ENCODE results near the gene RNF44. TPM values are rescaled to one million over a fixed set of nuclear protein-coding genes. Genes with fewer than 3 reads are reported as not detected.

RNF44 gene
- total and polyA plus RNA-seq, 7 donors: 7.6 to 64.0 (median 15.0) TPM

DNA sequence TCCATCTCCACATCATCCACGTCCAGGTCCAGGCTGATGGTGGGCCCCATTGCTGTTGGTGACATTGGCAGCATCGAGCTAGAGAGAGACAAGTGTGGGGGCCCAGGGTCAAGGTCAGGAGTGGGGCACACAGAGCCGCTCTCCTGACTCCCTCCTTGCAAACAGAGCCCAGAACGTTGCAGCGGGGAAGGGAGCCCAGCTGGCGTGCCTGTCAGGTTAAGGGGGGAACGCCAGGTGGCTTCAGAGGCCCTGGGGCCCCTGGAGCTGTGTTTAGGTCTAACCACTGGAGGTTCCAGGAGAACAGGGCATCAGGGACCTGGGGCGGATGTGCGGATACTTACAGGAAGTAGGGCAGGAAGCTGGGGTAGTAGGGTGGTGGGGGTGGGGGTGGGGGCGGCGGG, 7.5 kb downstream of the RNF44 start:
- intact Hi-C loops (cut with DNase I): loop anchor here (10.0 kb wide), 2 partner anchors 145 to 495 kb away; partner anchors contain the start of genes HIGD2A, NOP16 and ZNF346
- TF ChIP-seq POLR2AphosphoS5 (IDR thresholded peaks at IDR 0.05) (no peak), POLR2A (IDR thresholded peaks at IDR 0.05) (no peak), EP300 (IDR thresholded peaks at IDR 0.05) (no peak)
- TF ChIP-seq, protein P1, sequence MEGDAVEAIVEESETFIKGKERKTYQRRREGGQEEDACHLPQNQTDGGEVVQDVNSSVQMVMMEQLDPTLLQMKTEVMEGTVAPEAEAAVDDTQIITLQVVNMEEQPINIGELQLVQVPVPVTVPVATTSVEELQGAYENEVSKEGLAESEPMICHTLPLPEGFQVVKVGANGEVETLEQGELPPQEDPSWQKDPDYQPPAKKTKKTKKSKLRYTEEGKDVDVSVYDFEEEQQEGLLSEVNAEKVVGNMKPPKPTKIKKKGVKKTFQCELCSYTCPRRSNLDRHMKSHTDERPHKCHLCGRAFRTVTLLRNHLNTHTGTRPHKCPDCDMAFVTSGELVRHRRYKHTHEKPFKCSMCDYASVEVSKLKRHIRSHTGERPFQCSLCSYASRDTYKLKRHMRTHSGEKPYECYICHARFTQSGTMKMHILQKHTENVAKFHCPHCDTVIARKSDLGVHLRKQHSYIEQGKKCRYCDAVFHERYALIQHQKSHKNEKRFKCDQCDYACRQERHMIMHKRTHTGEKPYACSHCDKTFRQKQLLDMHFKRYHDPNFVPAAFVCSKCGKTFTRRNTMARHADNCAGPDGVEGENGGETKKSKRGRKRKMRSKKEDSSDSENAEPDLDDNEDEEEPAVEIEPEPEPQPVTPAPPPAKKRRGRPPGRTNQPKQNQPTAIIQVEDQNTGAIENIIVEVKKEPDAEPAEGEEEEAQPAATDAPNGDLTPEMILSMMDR (IDR thresholded peaks at IDR 0.05): no peak
- WGBS, 2 donors: 52 to 83% methylated on average over 11 of the region's 11 CpGs
- Histone ChIP-seq H3K4me1 (peaks cover 0 to 50% (median 43%) of the 10 kb centered on the region in 4 donors), H3K36me3 (peaks cover 32 to 55% (median 41%) of the 10 kb centered on the region in 4 donors), H3K27me3 (no peaks in the 10 kb centered on the region), H3K27ac (peak overlapping the region in 2 of 4 donors; percentile 13 to 97), H3K4me3 (no peak overlapping the region), H3K9me3 (no peaks in the 10 kb centered on the region)
- DNase-seq: no peak

- no peak for DNase-seq
- no peak overlapping the region for H3K4me3 ChIP-seq
- TF ChIP-seq EP300 (IDR thresholded peaks at IDR 0.05) (no peak), POLR2AphosphoS5 (IDR thresholded peaks at IDR 0.05) (no peak), POLR2A (IDR thresholded peaks at IDR 0.05) (no peak)
- TF ChIP-seq, protein P1 (IDR thresholded peaks at IDR 0.05): no peak
- peaks cover 0 to 45% (median 38%) of the 10 kb centered on the region in 4 donors for H3K4me1 ChIP-seq
- peaks cover 32 to 55% (median 41%) of the 10 kb centered on the region in 4 donors for H3K36me3 ChIP-seq
- intact Hi-C loops (cut with DNase I): no loop called here
- 84 to 93% methylated on average over 26 of the region's 26 CpGs for WGBS, 2 donors
- H3K27ac ChIP-seq: no peak overlapping the region
- no peaks in the 10 kb centered on the region for H3K27me3 ChIP-seq
- H3K9me3 ChIP-seq: no peaks in the 10 kb centered on the region
These were observed 8.0 kb downstream of the RNF44 start for GRCh38 chr5:176529116-176529740.

GRCh38 chr5:176528761-176529115, 8.5 kb downstream of the RNF44 start:
- intact Hi-C loops (cut with DNase I): no loop called here
- Histone ChIP-seq H3K27me3 (no peaks in the 10 kb centered on the region), H3K4me3 (no peak overlapping the region), H3K36me3 (peaks cover 32 to 55% (median 41%) of the 10 kb centered on the region in 4 donors), H3K4me1 (peaks cover 0 to 40% (median 33%) of the 10 kb centered on the region in 4 donors), H3K9me3 (no peaks in the 10 kb centered on the region), H3K27ac (no peak overlapping the region)
- DNase-seq: no peak
- TF ChIP-seq POLR2A (IDR thresholded peaks at IDR 0.05) (no peak), EP300 (IDR thresholded peaks at IDR 0.05) (no peak), POLR2AphosphoS5 (IDR thresholded peaks at IDR 0.05) (no peak)
- TF ChIP-seq, protein P1 (IDR thresholded peaks at IDR 0.05): no peak
- 71 to 74% methylated on average over 17 of the region's 17 CpGs for WGBS, 2 donors

- Histone ChIP-seq H3K9me3 (no peaks in the 10 kb centered on the region), H3K27me3 (no peaks in the 10 kb centered on the region), H3K4me3 (no peak overlapping the region), H3K27ac (no peak overlapping the region), H3K36me3 (peaks cover 32 to 55% (median 41%) of the 10 kb centered on the region in 4 donors), H3K4me1 (peaks cover 0 to 35% (median 29%) of the 10 kb centered on the region in 4 donors)
- DNase-seq: no peak
- 88 to 89% methylated on average over 11 of the region's 11 CpGs for WGBS, 2 donors
- no peak for TF ChIP-seq EP300 (IDR thresholded peaks at IDR 0.05)
- intact Hi-C loops (cut with DNase I): no loop called here
These were observed 8.9 kb downstream of the RNF44 start for GRCh38 chr5:176528301-176528700.

GRCh38 chr5:176527246-176528222, 9.7 kb downstream of the RNF44 start:
- WGBS, 2 donors: 85 to 86% methylated on average over 34 of the region's 34 CpGs
- Histone ChIP-seq H3K27me3 (no peaks in the 10 kb centered on the region), H3K36me3 (peaks cover 32 to 55% (median 41%) of the 10 kb centered on the region in 4 donors), H3K4me3 (no peak overlapping the region), H3K4me1 (peaks cover 0 to 28% (median 22%) of the 10 kb centered on the region in 4 donors), H3K9me3 (no peaks in the 10 kb centered on the region), H3K27ac (no peak overlapping the region)
- no peak for TF ChIP-seq EP300 (IDR thresholded peaks at IDR 0.05)
- intact Hi-C loops (cut with DNase I): no loop called here
- DNase-seq: no peak

All from sigmoid colon (tissue), 7 donors.